Right atrium auricular region (tissue), 2 donors: Measurements from ENCODE around the gene KIF5C. TPM values are rescaled to one million over a fixed set of nuclear protein-coding genes. Genes with fewer than 3 reads are reported as not detected.

Experiments
- DNase-seq: peaks from one replicate; pipeline ENCODE4 v3.0.0-alpha.2; 2019; ENCODE audit warnings: low spot score
- H3K27ac ChIP-seq, 2 donors: fragments of 200-600 bp; sonication (generic); 1 replicate in 1 of 2; 2 replicates in 1 of 2; pipeline ENCODE4 v1.5.1; 2016 to 2019
- H3K27me3 ChIP-seq, 2 donors: fragments of 200-600 bp; sonication (generic); one replicate each; pipeline versions ENCODE4 v1.5.1 to v1.6.0; 2017 to 2019
- H3K36me3 ChIP-seq: fragments of 200-600 bp; sonication (generic); one replicate; pipeline ENCODE4 v1.5.1; 2016
- H3K4me1 ChIP-seq, 2 donors: fragments of 200-600 bp; sonication (generic); one replicate each; pipeline versions ENCODE4 v1.5.1 to v1.6.0; 2017 to 2019
- H3K4me3 ChIP-seq, 2 donors: fragments of 200-600 bp; sonication (generic); 1 replicate in 1 of 2; 2 replicates in 1 of 2; pipeline ENCODE4 v1.5.1; 2017 to 2019; ENCODE audit warnings: mild to moderate bottlenecking in 1 of 2, moderate library complexity in 1 of 2
- H3K9me3 ChIP-seq, 2 donors: fragments of 200-600 bp; sonication (generic); one replicate each; pipeline ENCODE4 v1.5.1; 2019
- CTCF ChIP-seq, 2 donors: fragments of 200-600 bp; sonication (generic); IDR thresholded peaks; one replicate each; pipeline ENCODE4 v1.5.1; 2019; ENCODE audit warnings: antibody characterized with exemption in 2 of 2
- total RNA-seq, 2 donors: library from RNA; depleted of rRNA; stranded (reverse); fragments of >200 nt; gene quantifications; one replicate each; pipeline ENCODE4 v1.1.0, GENCODE V29; 2016

KIF5C gene
- total RNA-seq, 2 donors from 2014 or later: 1.6 to 2.2 TPM

- Histone ChIP-seq H3K4me1 (no peaks in the 10 kb centered on the region), H3K9me3 (peaks cover 0 to 18% of the 10 kb centered on the region in 2 donors), H3K27ac (no peak overlapping the region), H3K27me3 (no peaks in the 10 kb centered on the region), H3K4me3 (no peak overlapping the region), H3K36me3 (no peaks in the 10 kb centered on the region)
- DNase-seq: no peak
- no peak for TF ChIP-seq CTCF (IDR thresholded peaks at IDR 0.05)
Measured at GRCh38 chr2:148914463-148914862, 39.4 kb downstream of the KIF5C start.

DNA sequence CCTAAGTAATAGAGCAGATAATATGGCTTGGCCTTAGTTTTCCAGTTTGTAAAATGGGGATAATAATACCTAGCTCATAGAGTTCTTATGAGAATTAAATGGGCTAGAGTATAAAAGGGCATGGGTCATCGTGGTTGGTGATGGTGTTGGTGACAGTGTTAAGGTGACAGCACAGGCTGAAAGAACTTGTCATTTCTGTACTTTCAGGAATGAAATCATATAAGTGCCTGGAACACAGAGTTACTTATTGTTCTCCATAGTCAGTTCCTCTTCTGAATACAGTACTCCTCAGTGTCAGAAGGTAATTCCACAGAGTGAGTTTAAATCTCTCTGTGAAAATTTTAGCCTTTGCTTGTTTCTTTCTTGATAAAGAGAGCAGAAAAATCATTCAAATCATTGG, 42.4 kb downstream of the KIF5C start:
- H3K9me3 ChIP-seq: peaks cover 0 to 19% of the 10 kb centered on the region in 2 donors

GRCh38 chr2:148918554-148918953, 43.5 kb downstream of the KIF5C start:
- Histone ChIP-seq H3K27ac (no peak overlapping the region), H3K4me3 (no peak overlapping the region)
- no peak for DNase-seq

More for the DNA sequence above, 42.4 kb downstream of the KIF5C start:
- H3K36me3 ChIP-seq: no peaks in the 10 kb centered on the region
- H3K27ac ChIP-seq: no peak overlapping the region
- DNase-seq: no peak
- no peaks in the 10 kb centered on the region for H3K4me1 ChIP-seq
- H3K27me3 ChIP-seq: no peaks in the 10 kb centered on the region
- no peak for TF ChIP-seq CTCF (IDR thresholded peaks at IDR 0.05)
- H3K4me3 ChIP-seq: no peak overlapping the region

DNA sequence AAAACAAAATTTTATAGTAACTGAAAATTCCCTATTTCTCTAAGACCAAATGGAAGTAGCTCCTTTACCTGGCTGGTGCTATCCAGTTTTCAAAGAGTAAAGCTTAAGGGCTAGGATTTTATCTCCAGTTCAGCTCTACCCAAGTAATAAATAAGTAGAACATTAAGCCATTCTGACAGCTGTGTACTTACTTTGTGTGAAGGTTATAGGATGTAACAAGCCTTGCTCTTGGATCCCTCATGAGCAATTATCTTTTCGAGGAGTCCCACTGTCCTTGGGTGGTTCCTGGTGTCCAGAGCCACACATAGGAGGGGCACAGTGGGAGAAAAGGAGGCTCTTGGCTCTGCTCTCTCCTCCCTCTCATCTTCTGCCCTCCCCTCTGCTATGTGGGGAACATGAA, 45.5 kb downstream of the KIF5C start:
- H3K27ac ChIP-seq: no peak overlapping the region
- H3K4me3 ChIP-seq: no peak overlapping the region
- no peaks in the 10 kb centered on the region for H3K36me3 ChIP-seq
- H3K9me3 ChIP-seq: peaks cover 0 to 19% of the 10 kb centered on the region in 2 donors
- TF ChIP-seq CTCF (IDR thresholded peaks at IDR 0.05): no peak
- DNase-seq: no peak
- H3K27me3 ChIP-seq: no peaks in the 10 kb centered on the region
- H3K4me1 ChIP-seq: no peaks in the 10 kb centered on the region

More at GRCh38 chr2:148918554-148918953, 43.5 kb downstream of the KIF5C start:
- Histone ChIP-seq H3K4me1 (no peaks in the 10 kb centered on the region), H3K27me3 (no peaks in the 10 kb centered on the region), H3K9me3 (peaks cover 0 to 19% of the 10 kb centered on the region in 2 donors), H3K36me3 (no peaks in the 10 kb centered on the region)
- no peak for TF ChIP-seq CTCF (IDR thresholded peaks at IDR 0.05)

- Histone ChIP-seq H3K36me3 (no peaks in the 10 kb centered on the region), H3K9me3 (peaks cover 0 to 19% of the 10 kb centered on the region in 2 donors), H3K4me3 (no peak overlapping the region), H3K27me3 (no peaks in the 10 kb centered on the region), H3K4me1 (no peaks in the 10 kb centered on the region), H3K27ac (no peak overlapping the region)
- no peak for TF ChIP-seq CTCF (IDR thresholded peaks at IDR 0.05)
- no peak for DNase-seq
Measured at GRCh38 chr2:148922062-148922461, 47.0 kb downstream of the KIF5C start.

GRCh38 chr2:148922776-148923475, 47.9 kb downstream of the KIF5C start:
- no peaks in the 10 kb centered on the region for H3K36me3 ChIP-seq
- no peak for TF ChIP-seq CTCF (IDR thresholded peaks at IDR 0.05)
- H3K4me3 ChIP-seq: no peak overlapping the region
- no peak overlapping the region for H3K27ac ChIP-seq
- peaks cover 0 to 15% of the 10 kb centered on the region in 2 donors for H3K9me3 ChIP-seq
- H3K27me3 ChIP-seq: no peaks in the 10 kb centered on the region
- no peak for DNase-seq
- no peaks in the 10 kb centered on the region for H3K4me1 ChIP-seq
